GM10248 (cell line): ENCODE results near the gene SCLT1.

ENCODE experiments used
- CTCF ChIA-PET: fragments of 300-600 bp; sonication (Branson Sonifier 250); formaldehyde crosslinking; extraction: SDS; loops from one replicate; lab custom pipeline; 2021; ENCODE audit warnings: antibody characterized with exemption; lab: Yijun Ruan, JAX
- POLR2A ChIA-PET: fragments of 350-650 bp; sonication (Branson Sonifier 250); formaldehyde crosslinking; extraction: SDS; loops from one replicate; lab custom pipeline; 2020; ENCODE audit warnings: antibody characterized with exemption; lab: Yijun Ruan, JAX
- DNase-seq: peaks from one replicate; pipeline ENCODE4 v3.0.0; 2012; ENCODE audit errors: extremely low spot score
- TF ChIP-seq, protein P1 (sequence below): IDR thresholded peaks from 2 replicates; pipeline ENCODE4 v1.5.1; 2012; ENCODE audit warnings: mild to moderate bottlenecking, low read depth; ENCODE audit errors: extremely low read depth, missing control alignments, control extremely low read depth

Gene SCLT1

DNA sequence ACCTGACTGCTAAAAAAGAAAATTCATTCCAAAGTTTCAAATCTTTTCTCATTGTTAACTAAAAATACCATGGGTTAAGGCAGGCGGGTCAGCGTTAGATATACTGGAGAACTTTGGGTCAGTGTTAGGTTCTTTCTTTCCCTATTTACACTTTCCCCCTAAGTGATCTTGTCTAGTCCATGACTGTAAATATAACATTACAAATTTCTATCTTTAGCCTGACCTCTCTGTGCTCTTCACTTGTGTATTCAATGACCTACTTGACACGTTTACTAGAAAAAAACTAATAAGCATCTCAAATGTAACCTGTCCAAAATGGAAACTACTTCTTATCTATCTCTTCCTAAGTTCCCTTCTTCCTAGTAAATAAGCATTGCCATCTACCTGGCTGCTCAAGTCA lies 188.5 kb downstream of the SCLT1 start:
- TF ChIP-seq, protein P1, sequence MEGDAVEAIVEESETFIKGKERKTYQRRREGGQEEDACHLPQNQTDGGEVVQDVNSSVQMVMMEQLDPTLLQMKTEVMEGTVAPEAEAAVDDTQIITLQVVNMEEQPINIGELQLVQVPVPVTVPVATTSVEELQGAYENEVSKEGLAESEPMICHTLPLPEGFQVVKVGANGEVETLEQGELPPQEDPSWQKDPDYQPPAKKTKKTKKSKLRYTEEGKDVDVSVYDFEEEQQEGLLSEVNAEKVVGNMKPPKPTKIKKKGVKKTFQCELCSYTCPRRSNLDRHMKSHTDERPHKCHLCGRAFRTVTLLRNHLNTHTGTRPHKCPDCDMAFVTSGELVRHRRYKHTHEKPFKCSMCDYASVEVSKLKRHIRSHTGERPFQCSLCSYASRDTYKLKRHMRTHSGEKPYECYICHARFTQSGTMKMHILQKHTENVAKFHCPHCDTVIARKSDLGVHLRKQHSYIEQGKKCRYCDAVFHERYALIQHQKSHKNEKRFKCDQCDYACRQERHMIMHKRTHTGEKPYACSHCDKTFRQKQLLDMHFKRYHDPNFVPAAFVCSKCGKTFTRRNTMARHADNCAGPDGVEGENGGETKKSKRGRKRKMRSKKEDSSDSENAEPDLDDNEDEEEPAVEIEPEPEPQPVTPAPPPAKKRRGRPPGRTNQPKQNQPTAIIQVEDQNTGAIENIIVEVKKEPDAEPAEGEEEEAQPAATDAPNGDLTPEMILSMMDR, result no peak
- ChIA-PET POLR2A (interaction anchor here (1.2 kb wide), 1 partner anchor 189 kb away, joined by 6 read pairs; the partner anchor contains the start of gene SCLT1), CTCF (interaction anchor here (1.2 kb wide), 1 partner anchor 36 kb away, joined by 3 read pairs; no protein-coding TSS in a partner anchor)
- DNase-seq, result no peak

DNA sequence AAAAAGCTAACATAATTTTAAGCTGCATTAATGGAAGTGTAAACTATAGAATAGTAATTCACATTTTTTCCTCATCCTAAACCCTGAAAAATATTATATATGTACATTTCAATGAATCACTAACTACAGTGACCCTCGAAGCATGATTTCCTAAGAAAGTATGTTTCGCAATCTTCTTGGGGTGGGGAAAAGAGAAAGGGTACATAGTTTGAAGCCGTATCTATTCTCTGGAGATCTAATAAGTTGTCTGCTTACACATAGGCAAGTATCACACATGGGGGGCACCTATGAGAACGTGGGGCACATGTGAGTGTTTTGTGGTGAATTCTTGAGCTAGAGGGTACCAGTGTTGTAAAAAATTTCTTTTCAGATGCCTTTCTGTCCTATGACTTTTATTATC lies 212.7 kb downstream of the SCLT1 start:
- CTCF ChIA-PET, result interaction anchor here (0.8 to 2.7 kb wide), 3 partner anchors 10 to 19 kb away, joined by 3 to 6 read pairs (median 3); no protein-coding TSS in a partner anchor
- POLR2A ChIA-PET, result no interaction called here
- no peak for DNase-seq
- TF ChIP-seq, protein P1, result no peak

DNA sequence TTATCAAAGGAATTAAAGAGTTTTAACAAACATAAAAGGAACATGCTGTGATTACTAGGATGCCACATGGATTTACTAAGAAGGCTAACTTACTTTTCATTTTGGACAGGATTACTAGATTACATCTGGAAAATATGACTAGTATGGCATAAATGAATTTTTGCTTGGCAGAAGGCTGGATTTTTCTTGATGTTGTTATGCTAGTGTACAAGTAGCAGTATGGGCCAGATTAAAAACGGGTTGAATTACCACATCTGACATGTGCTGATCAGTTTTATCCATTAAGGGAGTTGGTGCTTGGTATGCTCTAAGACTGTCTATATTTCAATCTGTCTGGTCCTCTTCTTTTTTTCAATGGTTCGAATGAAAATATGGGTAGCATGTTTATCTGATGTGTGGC lies 213.4 kb downstream of the SCLT1 start:
- TF ChIP-seq, protein P1, result no peak
- POLR2A ChIA-PET, result no interaction called here
- CTCF ChIA-PET, result interaction anchor here (1.5 to 2.1 kb wide), 2 partner anchors 9 to 11 kb away, joined by 3 to 9 read pairs; no protein-coding TSS in a partner anchor
- DNase-seq, result no peak

DNA sequence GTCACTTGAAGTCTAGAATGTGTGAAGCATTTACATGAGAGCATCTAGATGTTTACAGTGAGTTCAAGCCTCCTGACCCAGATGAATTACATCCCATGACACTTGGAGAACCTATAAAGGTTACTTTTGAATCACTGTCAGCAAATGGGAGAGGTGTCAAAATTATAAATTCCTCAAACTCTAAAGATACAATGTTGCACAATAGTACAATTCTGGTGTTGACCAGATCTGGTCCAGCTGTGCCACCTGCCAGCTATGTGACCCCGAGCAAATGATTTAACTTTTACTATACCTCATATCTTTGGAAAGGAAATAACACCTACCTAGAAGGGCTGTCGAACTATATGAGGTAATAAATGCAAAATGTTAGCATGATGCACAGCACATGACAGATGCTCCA lies 214.1 kb downstream of the SCLT1 start:
- ChIA-PET POLR2A (no interaction called here), CTCF (interaction anchor here (1.9 to 2.1 kb wide), 2 partner anchors 12 to 16 kb away, joined by 9 to 15 read pairs; no protein-coding TSS in a partner anchor)
- TF ChIP-seq, protein P1, result no peak
- no peak for DNase-seq

DNA sequence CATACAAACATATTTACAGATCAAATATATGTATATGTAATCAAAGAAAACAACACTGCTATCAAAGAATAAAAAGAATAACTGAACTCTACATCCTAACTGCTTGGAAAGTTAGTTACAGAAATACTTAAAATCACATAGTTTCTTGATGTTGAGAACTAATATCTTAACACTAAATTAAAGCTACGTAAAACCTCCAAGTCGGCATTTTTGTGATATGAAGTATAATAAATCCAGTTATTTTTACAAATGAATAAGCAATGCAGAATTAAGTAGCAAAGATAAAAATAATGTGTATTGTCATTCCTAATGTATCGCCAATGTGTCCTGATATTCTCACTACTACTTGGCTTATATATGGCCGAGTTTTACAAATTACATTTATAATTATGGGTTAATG lies 215.4 kb downstream of the SCLT1 start:
- TF ChIP-seq, protein P1, result no peak
- DNase-seq, result no peak
- ChIA-PET POLR2A (no interaction called here), CTCF (interaction anchor here (1.9 to 2.1 kb wide), 2 partner anchors 13 to 15 kb away, joined by 9 to 15 read pairs; no protein-coding TSS in a partner anchor)

DNA sequence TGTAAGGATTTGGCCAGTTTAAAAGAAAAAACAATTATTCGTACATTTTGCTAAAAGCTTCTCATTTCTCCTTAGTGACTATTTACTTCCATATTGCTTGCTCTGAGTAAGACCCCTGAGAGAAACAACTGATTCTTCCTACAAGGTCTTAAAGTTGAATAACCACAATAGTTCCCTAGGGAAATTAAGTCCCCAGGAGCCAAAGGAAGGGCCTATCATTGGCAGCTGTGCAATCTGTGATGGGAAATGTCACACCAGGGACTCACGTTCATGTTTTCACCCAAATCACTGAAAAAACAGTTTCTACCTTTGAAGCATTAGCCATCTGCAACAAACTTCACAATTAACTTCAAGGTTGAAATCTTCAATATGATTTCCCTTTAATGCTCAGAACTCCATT lies 217.1 kb downstream of the SCLT1 start:
- POLR2A ChIA-PET, result no interaction called here
- DNase-seq, result no peak
- CTCF ChIA-PET, result interaction anchor here (1.5 kb wide), 1 partner anchor 14 kb away, joined by 4 read pairs; no protein-coding TSS in a partner anchor
- TF ChIP-seq, protein P1, result no peak

DNA sequence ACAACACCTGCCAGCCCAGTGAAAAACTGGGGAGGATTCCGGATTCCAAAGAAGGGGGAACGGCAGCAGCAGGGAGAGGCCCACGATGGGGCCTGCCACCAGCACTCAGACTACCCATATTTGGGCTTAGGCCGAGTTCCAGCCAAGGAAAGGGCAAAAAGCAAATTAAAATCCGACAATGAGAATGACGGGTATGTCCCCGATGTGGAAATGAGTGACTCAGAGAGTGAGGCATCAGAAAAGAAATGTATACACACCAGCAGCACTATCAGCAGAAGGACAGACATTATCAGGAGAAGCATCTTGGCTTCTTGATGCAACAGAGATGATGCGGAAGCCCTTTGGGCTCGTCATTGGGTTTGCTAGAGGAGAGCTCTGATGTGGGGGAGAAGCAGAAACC lies 221.4 kb downstream of the SCLT1 start:
- no peak for DNase-seq
- POLR2A ChIA-PET, result no interaction called here
- CTCF ChIA-PET, result interaction anchor here (3.3 kb wide), 1 partner anchor 9 kb away, joined by 20 read pairs; no protein-coding TSS in a partner anchor
- TF ChIP-seq, protein P1, result no peak
